GM19455 (cell line): ENCODE data around the gene LOXL3.

Source experiments
- ATAC-seq: cut with Tn5 transposase; IDR thresholded peaks from one replicate; pipeline ENCODE4 v1.9.1; 2021; ENCODE audit not compliant: unreplicated experiment

The LOXL3 gene

GRCh38 chr2:74553892-74554819 lies at the start of gene LOXL3, which contains the start of gene DOK1:
Gene LOXL3 (minus strand): TSS chr2:74553942. CDS start chr2:74552634, 1,308 bp downstream.
Gene DOK1 (plus strand): TSS chr2:74554720. CDS start chr2:74554755, 35 bp downstream.
- ATAC-seq: peak; percentile 46

GRCh38 chr2:74602586-74603281 lies 49.0 kb upstream of the LOXL3 start:
- ATAC-seq: no peak

GRCh38 chr2:74599676-74600075 lies 45.9 kb upstream of the LOXL3 start:
- no peak for ATAC-seq

- no peak for ATAC-seq
Measured at GRCh38 chr2:74597410-74597809, 43.7 kb upstream of the LOXL3 start.

- no peak for ATAC-seq
Measured at GRCh38 chr2:74596584-74596983, 42.8 kb upstream of the LOXL3 start.

- no peak for ATAC-seq
Measured at GRCh38 chr2:74593826-74594772, 40.4 kb upstream of the LOXL3 start.

GRCh38 chr2:74588664-74589063 lies 34.9 kb upstream of the LOXL3 start:
- no peak for ATAC-seq

- no peak for ATAC-seq
Measured at GRCh38 chr2:74587664-74588277, 34.0 kb upstream of the LOXL3 start.

- ATAC-seq: no peak
Measured at GRCh38 chr2:74585406-74586185, 31.9 kb upstream of the LOXL3 start.

- ATAC-seq: peak; percentile 47
Measured at GRCh38 chr2:74584088-74584645, 30.4 kb upstream of the LOXL3 start.

GRCh38 chr2:74583504-74583903 lies 29.8 kb upstream of the LOXL3 start:
- ATAC-seq: no peak

- no peak for ATAC-seq
Measured at GRCh38 chr2:74582184-74582583, 28.4 kb upstream of the LOXL3 start.

- ATAC-seq: no peak
Measured at GRCh38 chr2:74581463-74581862, 27.7 kb upstream of the LOXL3 start.

- no peak for ATAC-seq
Measured at GRCh38 chr2:74578408-74578807, 24.7 kb upstream of the LOXL3 start.

GRCh38 chr2:74577448-74577847 lies 23.7 kb upstream of the LOXL3 start:
- ATAC-seq: peak; percentile 38

GRCh38 chr2:74576863-74577229 lies 23.1 kb upstream of the LOXL3 start:
- no peak for ATAC-seq

GRCh38 chr2:74576211-74576862 lies 22.6 kb upstream of the LOXL3 start:
- ATAC-seq: no peak

GRCh38 chr2:74575320-74575719 lies 21.6 kb upstream of the LOXL3 start:
- ATAC-seq: no peak
